ENCODE data around the gene ELK4. TPM values are rescaled to one million over a fixed set of nuclear protein-coding genes. Genes with fewer than 3 reads are reported as not detected.
A peak's percentile ranks its signal among the peaks of the same experiment; 100 is the strongest.

Gene ELK4
- total and polyA plus RNA-seq, 2 of the 13 experiments (the other 11 are each of a cell fraction or from before 2014, with no cell fraction given): 8.3 to 13.1 TPM

DNA sequence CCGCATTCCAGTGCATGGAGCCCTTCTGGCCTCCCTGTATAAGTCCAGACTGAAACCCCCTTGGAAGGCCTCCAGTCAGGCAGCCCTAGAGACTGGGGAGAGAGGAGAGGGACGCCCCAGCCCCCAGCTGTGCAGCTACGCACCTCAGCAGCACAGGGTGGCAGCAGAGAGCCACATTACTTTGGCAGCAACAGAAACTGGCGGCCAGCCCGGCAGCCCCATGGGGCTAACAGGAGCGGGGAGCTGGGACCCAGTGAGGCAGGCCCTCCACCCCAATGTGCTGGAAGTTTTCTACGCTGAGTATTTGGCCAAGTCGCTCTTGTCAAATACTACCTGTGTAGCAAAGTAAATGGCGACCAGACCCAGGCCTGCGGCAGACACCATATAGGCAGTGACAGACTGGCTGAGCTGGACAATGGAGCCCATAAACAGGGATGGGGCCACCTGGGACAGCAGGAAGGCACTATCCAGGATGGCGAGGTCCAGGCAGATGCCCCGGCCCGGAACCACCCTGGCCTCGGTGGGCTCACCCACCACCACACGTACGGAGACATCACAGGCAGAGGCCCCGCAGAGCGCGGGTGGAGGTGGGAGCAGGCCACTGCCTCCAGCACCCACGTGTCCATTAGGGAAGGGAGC, 27.3 kb upstream of the ELK4 start (continued):
- TF ChIP-seq ZNF549 (CRISPR knock-in tag; IDR thresholded peaks at IDR 0.05): no peak
- peak in 1 of 2 experiments; percentile 57; a peak in 1 of 4 replicates for TF ChIP-seq KLF16 (CRISPR knock-in tag; IDR thresholded peaks at IDR 0.05)
- TF ChIP-seq KLF11 (CRISPR knock-in tag; IDR thresholded peaks at IDR 0.05): no peak
- TF ChIP-seq ZNF512 (CRISPR knock-in tag; IDR thresholded peaks at IDR 0.05): no peak
- TF ChIP-seq MEF2D (CRISPR knock-in tag; IDR thresholded peaks at IDR 0.05): 0 out of 2 replicates have a peak, but pooled peaks have one; percentile 23
- TF ChIP-seq RFXANK (CRISPR knock-in tag; IDR thresholded peaks at IDR 0.05): no peak
- TF ChIP-seq, protein P1, sequence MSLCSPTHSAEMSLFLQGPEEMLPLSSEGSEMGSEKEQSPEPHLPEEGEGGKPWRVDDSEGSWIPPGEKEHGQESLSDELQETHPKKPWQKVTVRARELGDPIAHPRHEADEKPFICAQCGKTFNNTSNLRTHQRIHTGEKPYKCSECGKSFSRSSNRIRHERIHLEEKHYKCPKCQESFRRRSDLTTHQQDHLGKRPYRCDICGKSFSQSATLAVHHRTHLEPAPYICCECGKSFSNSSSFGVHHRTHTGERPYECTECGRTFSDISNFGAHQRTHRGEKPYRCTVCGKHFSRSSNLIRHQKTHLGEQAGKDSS (CRISPR knock-in tag; IDR thresholded peaks at IDR 0.05; ENCODE audit: borderline replicate concordance, low read depth): peak; percentile 71; the same call in 1 of the 2 replicates
- TF ChIP-seq SMAD3 (CRISPR knock-in tag; IDR thresholded peaks at IDR 0.05): 0 out of 2 replicates have a peak, but pooled peaks have one; percentile 45
- TF ChIP-seq ZNF205 (CRISPR knock-in tag; IDR thresholded peaks at IDR 0.05): 0 out of 2 replicates have a peak, but pooled peaks have one; percentile 40
- no peak for TF ChIP-seq XRCC5 (optimal IDR thresholded peaks at IDR 0.05; ENCODE audit: low read length)
- TF ChIP-seq, protein P2, sequence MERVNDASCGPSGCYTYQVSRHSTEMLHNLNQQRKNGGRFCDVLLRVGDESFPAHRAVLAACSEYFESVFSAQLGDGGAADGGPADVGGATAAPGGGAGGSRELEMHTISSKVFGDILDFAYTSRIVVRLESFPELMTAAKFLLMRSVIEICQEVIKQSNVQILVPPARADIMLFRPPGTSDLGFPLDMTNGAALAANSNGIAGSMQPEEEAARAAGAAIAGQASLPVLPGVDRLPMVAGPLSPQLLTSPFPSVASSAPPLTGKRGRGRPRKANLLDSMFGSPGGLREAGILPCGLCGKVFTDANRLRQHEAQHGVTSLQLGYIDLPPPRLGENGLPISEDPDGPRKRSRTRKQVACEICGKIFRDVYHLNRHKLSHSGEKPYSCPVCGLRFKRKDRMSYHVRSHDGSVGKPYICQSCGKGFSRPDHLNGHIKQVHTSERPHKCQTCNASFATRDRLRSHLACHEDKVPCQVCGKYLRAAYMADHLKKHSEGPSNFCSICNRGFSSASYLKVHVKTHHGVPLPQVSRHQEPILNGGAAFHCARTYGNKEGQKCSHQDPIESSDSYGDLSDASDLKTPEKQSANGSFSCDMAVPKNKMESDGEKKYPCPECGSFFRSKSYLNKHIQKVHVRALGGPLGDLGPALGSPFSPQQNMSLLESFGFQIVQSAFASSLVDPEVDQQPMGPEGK (CRISPR knock-in tag; IDR thresholded peaks at IDR 0.05): peak; percentile 84
- TF ChIP-seq ZNF484 (CRISPR knock-in tag; IDR thresholded peaks at IDR 0.05; ENCODE audit: borderline replicate concordance, low read depth): no peak
- TF ChIP-seq, protein P3, sequence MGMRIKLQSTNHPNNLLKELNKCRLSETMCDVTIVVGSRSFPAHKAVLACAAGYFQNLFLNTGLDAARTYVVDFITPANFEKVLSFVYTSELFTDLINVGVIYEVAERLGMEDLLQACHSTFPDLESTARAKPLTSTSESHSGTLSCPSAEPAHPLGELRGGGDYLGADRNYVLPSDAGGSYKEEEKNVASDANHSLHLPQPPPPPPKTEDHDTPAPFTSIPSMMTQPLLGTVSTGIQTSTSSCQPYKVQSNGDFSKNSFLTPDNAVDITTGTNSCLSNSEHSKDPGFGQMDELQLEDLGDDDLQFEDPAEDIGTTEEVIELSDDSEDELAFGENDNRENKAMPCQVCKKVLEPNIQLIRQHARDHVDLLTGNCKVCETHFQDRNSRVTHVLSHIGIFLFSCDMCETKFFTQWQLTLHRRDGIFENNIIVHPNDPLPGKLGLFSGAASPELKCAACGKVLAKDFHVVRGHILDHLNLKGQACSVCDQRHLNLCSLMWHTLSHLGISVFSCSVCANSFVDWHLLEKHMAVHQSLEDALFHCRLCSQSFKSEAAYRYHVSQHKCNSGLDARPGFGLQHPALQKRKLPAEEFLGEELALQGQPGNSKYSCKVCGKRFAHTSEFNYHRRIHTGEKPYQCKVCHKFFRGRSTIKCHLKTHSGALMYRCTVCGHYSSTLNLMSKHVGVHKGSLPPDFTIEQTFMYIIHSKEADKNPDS (CRISPR knock-in tag; IDR thresholded peaks at IDR 0.05): 0 out of 2 replicates have a peak, but pooled peaks have one; percentile 50
- no peak for TF ChIP-seq ZFP1 (CRISPR knock-in tag; IDR thresholded peaks at IDR 0.05)
- TF ChIP-seq ZNF431 (CRISPR knock-in tag; IDR thresholded peaks at IDR 0.05; ENCODE audit: borderline replicate concordance, low read depth): no peak
- no peak for TF ChIP-seq ZNF256 (CRISPR knock-in tag; conservative IDR thresholded peaks at IDR 0.05)
- no peak for TF ChIP-seq KDM1A (CRISPR knock-in tag; IDR thresholded peaks at IDR 0.05)
- peak; percentile 71 for TF ChIP-seq ZNF547 (CRISPR knock-in tag; IDR thresholded peaks at IDR 0.05)
- TF ChIP-seq KDM6A (CRISPR knock-in tag; IDR thresholded peaks at IDR 0.05; ENCODE audit: low read depth): no peak
- TF ChIP-seq, protein P4, sequence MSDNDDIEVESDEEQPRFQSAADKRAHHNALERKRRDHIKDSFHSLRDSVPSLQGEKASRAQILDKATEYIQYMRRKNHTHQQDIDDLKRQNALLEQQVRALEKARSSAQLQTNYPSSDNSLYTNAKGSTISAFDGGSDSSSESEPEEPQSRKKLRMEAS (IDR thresholded peaks at IDR 0.05): peak; percentile 28; the same call in 1 of the 2 replicates
- TF ChIP-seq IRF2 (CRISPR knock-in tag; IDR thresholded peaks at IDR 0.05): 0 out of 2 replicates have a peak, but pooled peaks have one; percentile 23
- peak; percentile 49; the same call in 1 of the 2 replicates for TF ChIP-seq FOXO1 (CRISPR knock-in tag; IDR thresholded peaks at IDR 0.05)
- no peak for TF ChIP-seq ZFX (CRISPR knock-in tag; IDR thresholded peaks at IDR 0.05; ENCODE audit: low read depth)
- TF ChIP-seq TEAD3 (CRISPR knock-in tag; optimal IDR thresholded peaks at IDR 0.05; ENCODE audit: borderline replicate concordance): peak; percentile 37
- TF ChIP-seq MAF1 (CRISPR knock-in tag; IDR thresholded peaks at IDR 0.05; ENCODE audit: borderline replicate concordance): no peak
